Measurements from ENCODE around the gene BCORL1.

BCORL1 gene

GRCh38 chrX:129961180-129962083 is 21.0 kb upstream of the BCORL1 start:
- 6 to 8% methylated on average over 26 of the region's 26 CpGs for WGBS, 2 experiments
- peak overlapping the region; percentile 10 for H3K4me3 ChIP-seq (ENCODE audit: insufficient read depth, low read depth, low read length)
- H3K4me1 ChIP-seq (ENCODE audit: control insufficient read depth, insufficient read depth, low read length) = peaks cover 3% of the 10 kb centered on the region
- H3K9me3 ChIP-seq (ENCODE audit: control insufficient read depth, low read length) = no peaks in the 10 kb centered on the region
- H3K36me3 ChIP-seq (ENCODE audit: control insufficient read depth, insufficient read depth, low read length) = no peaks in the 10 kb centered on the region
- peaks cover 41% of the 10 kb centered on the region for H3K27me3 ChIP-seq (ENCODE audit: control insufficient read depth, insufficient read depth, low read length, poor library complexity, severe bottlenecking)
- no peak overlapping the region for H3K27ac ChIP-seq (ENCODE audit: insufficient read depth, low read depth, low read length, poor library complexity, severe bottlenecking)

GRCh38 chrX:129963729-129964128 is 18.7 kb upstream of the BCORL1 start:
- H3K27me3 ChIP-seq (ENCODE audit: control insufficient read depth, insufficient read depth, low read length, poor library complexity, severe bottlenecking) = peaks cover 23% of the 10 kb centered on the region
- H3K27ac ChIP-seq (ENCODE audit: insufficient read depth, low read depth, low read length, poor library complexity, severe bottlenecking) = no peak overlapping the region
- H3K4me3 ChIP-seq (ENCODE audit: insufficient read depth, low read depth, low read length) = no peak overlapping the region
- no peaks in the 10 kb centered on the region for H3K36me3 ChIP-seq (ENCODE audit: control insufficient read depth, insufficient read depth, low read length)
- no peaks in the 10 kb centered on the region for H3K4me1 ChIP-seq (ENCODE audit: control insufficient read depth, insufficient read depth, low read length)
- 65 to 78% methylated on average over 8 of the region's 8 CpGs for WGBS, 2 experiments
- H3K9me3 ChIP-seq (ENCODE audit: control insufficient read depth, low read length) = no peaks in the 10 kb centered on the region

- Histone ChIP-seq H3K27ac (ENCODE audit: insufficient read depth, low read depth, low read length, poor library complexity, severe bottlenecking) (no peak overlapping the region), H3K9me3 (ENCODE audit: control insufficient read depth, low read length) (no peaks in the 10 kb centered on the region), H3K36me3 (ENCODE audit: control insufficient read depth, insufficient read depth, low read length) (no peaks in the 10 kb centered on the region), H3K4me1 (ENCODE audit: control insufficient read depth, insufficient read depth, low read length) (no peaks in the 10 kb centered on the region), H3K27me3 (ENCODE audit: control insufficient read depth, insufficient read depth, low read length, poor library complexity, severe bottlenecking) (peaks cover 8% of the 10 kb centered on the region), H3K4me3 (ENCODE audit: insufficient read depth, low read depth, low read length) (no peak overlapping the region)
- 84 to 88% methylated on average over 6 of the region's 6 CpGs for WGBS, 2 experiments
Observed at GRCh38 chrX:129965166-129965565, 17.3 kb upstream of the BCORL1 start.

- Histone ChIP-seq H3K36me3 (ENCODE audit: control insufficient read depth, insufficient read depth, low read length) (no peaks in the 10 kb centered on the region), H3K9me3 (ENCODE audit: control insufficient read depth, low read length) (no peaks in the 10 kb centered on the region), H3K27me3 (ENCODE audit: control insufficient read depth, insufficient read depth, low read length, poor library complexity, severe bottlenecking) (no peaks in the 10 kb centered on the region), H3K4me1 (ENCODE audit: control insufficient read depth, insufficient read depth, low read length) (no peaks in the 10 kb centered on the region), H3K4me3 (ENCODE audit: insufficient read depth, low read depth, low read length) (no peak overlapping the region), H3K27ac (ENCODE audit: insufficient read depth, low read depth, low read length, poor library complexity, severe bottlenecking) (no peak overlapping the region)
- WGBS, 2 experiments = 88 to 94% methylated on average over 2 of the region's 3 CpGs
Observed at GRCh38 chrX:129968968-129969367, 13.5 kb upstream of the BCORL1 start.

GRCh38 chrX:129976441-129976840 is 6.0 kb upstream of the BCORL1 start:
- H3K27ac ChIP-seq (ENCODE audit: insufficient read depth, low read depth, low read length, poor library complexity, severe bottlenecking) = no peak overlapping the region
- H3K9me3 ChIP-seq (ENCODE audit: control insufficient read depth, low read length) = no peaks in the 10 kb centered on the region
- no peaks in the 10 kb centered on the region for H3K36me3 ChIP-seq (ENCODE audit: control insufficient read depth, insufficient read depth, low read length)
- WGBS, 2 experiments = 67 to 98% methylated on average over 3 to 5 of the region's 5 CpGs
- peaks cover 6% of the 10 kb centered on the region for H3K27me3 ChIP-seq (ENCODE audit: control insufficient read depth, insufficient read depth, low read length, poor library complexity, severe bottlenecking)
- H3K4me1 ChIP-seq (ENCODE audit: control insufficient read depth, insufficient read depth, low read length) = no peaks in the 10 kb centered on the region
- no peak overlapping the region for H3K4me3 ChIP-seq (ENCODE audit: insufficient read depth, low read depth, low read length)

- H3K27ac ChIP-seq (ENCODE audit: insufficient read depth, low read depth, low read length, poor library complexity, severe bottlenecking) = no peak overlapping the region
- no peaks in the 10 kb centered on the region for H3K4me1 ChIP-seq (ENCODE audit: control insufficient read depth, insufficient read depth, low read length)
- H3K4me3 ChIP-seq (ENCODE audit: insufficient read depth, low read depth, low read length) = no peak overlapping the region
- 2% methylated on average over 24 to 35 of the region's 35 CpGs for WGBS, 2 experiments
- H3K27me3 ChIP-seq (ENCODE audit: control insufficient read depth, insufficient read depth, low read length, poor library complexity, severe bottlenecking) = peaks cover 9% of the 10 kb centered on the region
- H3K36me3 ChIP-seq (ENCODE audit: control insufficient read depth, insufficient read depth, low read length) = no peaks in the 10 kb centered on the region
- no peaks in the 10 kb centered on the region for H3K9me3 ChIP-seq (ENCODE audit: control insufficient read depth, low read length)
Observed at GRCh38 chrX:129979207-129979920, 3.1 kb upstream of the BCORL1 start.

GRCh38 chrX:129980001-129980401 is 2.4 kb upstream of the BCORL1 start:
- 1% methylated on average over 25 to 28 of the region's 32 CpGs for WGBS, 2 experiments
- Histone ChIP-seq H3K27ac (ENCODE audit: insufficient read depth, low read depth, low read length, poor library complexity, severe bottlenecking) (no peak overlapping the region), H3K4me3 (ENCODE audit: insufficient read depth, low read depth, low read length) (peak overlapping the region; percentile 44), H3K36me3 (ENCODE audit: control insufficient read depth, insufficient read depth, low read length) (no peaks in the 10 kb centered on the region), H3K4me1 (ENCODE audit: control insufficient read depth, insufficient read depth, low read length) (no peaks in the 10 kb centered on the region), H3K27me3 (ENCODE audit: control insufficient read depth, insufficient read depth, low read length, poor library complexity, severe bottlenecking) (peaks cover 9% of the 10 kb centered on the region), H3K9me3 (ENCODE audit: control insufficient read depth, low read length) (no peaks in the 10 kb centered on the region)

GRCh38 chrX:129980540-129981199 is 1.8 kb upstream of the BCORL1 start:
- WGBS, 2 experiments = 1% methylated on average over 79 of the region's 79 CpGs
- H3K4me3 ChIP-seq (ENCODE audit: insufficient read depth, low read depth, low read length) = peak overlapping the region; percentile 44
- no peaks in the 10 kb centered on the region for H3K9me3 ChIP-seq (ENCODE audit: control insufficient read depth, low read length)
- no peaks in the 10 kb centered on the region for H3K4me1 ChIP-seq (ENCODE audit: control insufficient read depth, insufficient read depth, low read length)
- H3K27me3 ChIP-seq (ENCODE audit: control insufficient read depth, insufficient read depth, low read length, poor library complexity, severe bottlenecking) = peaks cover 9% of the 10 kb centered on the region
- no peaks in the 10 kb centered on the region for H3K36me3 ChIP-seq (ENCODE audit: control insufficient read depth, insufficient read depth, low read length)
- no peak overlapping the region for H3K27ac ChIP-seq (ENCODE audit: insufficient read depth, low read depth, low read length, poor library complexity, severe bottlenecking)

- Histone ChIP-seq H3K9me3 (ENCODE audit: control insufficient read depth, low read length) (no peaks in the 10 kb centered on the region), H3K36me3 (ENCODE audit: control insufficient read depth, insufficient read depth, low read length) (no peaks in the 10 kb centered on the region), H3K27me3 (ENCODE audit: control insufficient read depth, insufficient read depth, low read length, poor library complexity, severe bottlenecking) (peaks cover 9% of the 10 kb centered on the region), H3K27ac (ENCODE audit: insufficient read depth, low read depth, low read length, poor library complexity, severe bottlenecking) (no peak overlapping the region), H3K4me1 (ENCODE audit: control insufficient read depth, insufficient read depth, low read length) (no peaks in the 10 kb centered on the region), H3K4me3 (ENCODE audit: insufficient read depth, low read depth, low read length) (peak overlapping the region; percentile 44)
- 0% methylated on average over 4 to 11 of the region's 17 CpGs for WGBS, 2 experiments
Observed at GRCh38 chrX:129981200-129981553, 1.3 kb upstream of the BCORL1 start.

GRCh38 chrX:129981752-129982299 is 609 bp upstream of the BCORL1 start:
- 0 to 1% methylated on average over 16 to 29 of the region's 29 CpGs for WGBS, 2 experiments
- no peaks in the 10 kb centered on the region for H3K9me3 ChIP-seq (ENCODE audit: control insufficient read depth, low read length)
- H3K36me3 ChIP-seq (ENCODE audit: control insufficient read depth, insufficient read depth, low read length) = no peaks in the 10 kb centered on the region
- peaks cover 9% of the 10 kb centered on the region for H3K27me3 ChIP-seq (ENCODE audit: control insufficient read depth, insufficient read depth, low read length, poor library complexity, severe bottlenecking)
- H3K27ac ChIP-seq (ENCODE audit: insufficient read depth, low read depth, low read length, poor library complexity, severe bottlenecking) = no peak overlapping the region
- peak overlapping the region; percentile 44 for H3K4me3 ChIP-seq (ENCODE audit: insufficient read depth, low read depth, low read length)
- no peaks in the 10 kb centered on the region for H3K4me1 ChIP-seq (ENCODE audit: control insufficient read depth, insufficient read depth, low read length)
